ENCODE data around the gene SCAPER.

- TF ChIP-seq CTCF (conservative IDR thresholded peaks at IDR 0.05; ENCODE audit: low read depth, low read length): no peak
- TF ChIP-seq POLR2A (IDR thresholded peaks at IDR 0.05; ENCODE audit: low read depth, low read length): no peak
- TF ChIP-seq RFX5 (IDR thresholded peaks at IDR 0.05; ENCODE audit: low read depth, low read length): no peak
- TF ChIP-seq CHD1 (IDR thresholded peaks at IDR 0.05; ENCODE audit: low read depth, low read length): no peak
- no peak for TF ChIP-seq USF2 (IDR thresholded peaks at IDR 0.05; ENCODE audit: low read depth, low read length)
- TF ChIP-seq BHLHE40 (IDR thresholded peaks at IDR 0.05; ENCODE audit: low read depth, low read length): no peak
- TF ChIP-seq MAFK (IDR thresholded peaks at IDR 0.05; ENCODE audit: low read depth, low read length): no peak
- no peak for TF ChIP-seq SMC3 (IDR thresholded peaks at IDR 0.05; ENCODE audit: low read depth, low read length)
- TF ChIP-seq CEBPB (IDR thresholded peaks at IDR 0.05; ENCODE audit: low read depth, low read length): no peak
- TF ChIP-seq ELK1 (IDR thresholded peaks at IDR 0.05; ENCODE audit: borderline replicate concordance, low read depth, low read length): no peak
- no peak for TF ChIP-seq FOS (IDR thresholded peaks at IDR 0.05; ENCODE audit: low read depth, low read length)
- TF ChIP-seq MAZ (IDR thresholded peaks at IDR 0.05; ENCODE audit: borderline replicate concordance, low read depth, low read length): no peak
- TF ChIP-seq RAD21 (IDR thresholded peaks at IDR 0.05; ENCODE audit: low read length): no peak
- TF ChIP-seq MXI1 (IDR thresholded peaks at IDR 0.05; ENCODE audit: borderline replicate concordance, low read depth, low read length): no peak
Measured at GRCh38 chr15:76803049-76803571, 102.0 kb downstream of the SCAPER start.
